ENCODE measurements around the gene PCDHGB6.

- TF ChIP-seq CREB1 (CRISPR knock-in tag; IDR thresholded peaks at IDR 0.05) = no peak
- no peak for TF ChIP-seq ETV6 (CRISPR knock-in tag; IDR thresholded peaks at IDR 0.05)
- TF ChIP-seq, protein P1, sequence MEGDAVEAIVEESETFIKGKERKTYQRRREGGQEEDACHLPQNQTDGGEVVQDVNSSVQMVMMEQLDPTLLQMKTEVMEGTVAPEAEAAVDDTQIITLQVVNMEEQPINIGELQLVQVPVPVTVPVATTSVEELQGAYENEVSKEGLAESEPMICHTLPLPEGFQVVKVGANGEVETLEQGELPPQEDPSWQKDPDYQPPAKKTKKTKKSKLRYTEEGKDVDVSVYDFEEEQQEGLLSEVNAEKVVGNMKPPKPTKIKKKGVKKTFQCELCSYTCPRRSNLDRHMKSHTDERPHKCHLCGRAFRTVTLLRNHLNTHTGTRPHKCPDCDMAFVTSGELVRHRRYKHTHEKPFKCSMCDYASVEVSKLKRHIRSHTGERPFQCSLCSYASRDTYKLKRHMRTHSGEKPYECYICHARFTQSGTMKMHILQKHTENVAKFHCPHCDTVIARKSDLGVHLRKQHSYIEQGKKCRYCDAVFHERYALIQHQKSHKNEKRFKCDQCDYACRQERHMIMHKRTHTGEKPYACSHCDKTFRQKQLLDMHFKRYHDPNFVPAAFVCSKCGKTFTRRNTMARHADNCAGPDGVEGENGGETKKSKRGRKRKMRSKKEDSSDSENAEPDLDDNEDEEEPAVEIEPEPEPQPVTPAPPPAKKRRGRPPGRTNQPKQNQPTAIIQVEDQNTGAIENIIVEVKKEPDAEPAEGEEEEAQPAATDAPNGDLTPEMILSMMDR (IDR thresholded peaks at IDR 0.05) = no peak
- no peak for TF ChIP-seq GABPB1 (CRISPR knock-in tag; IDR thresholded peaks at IDR 0.05)
- no peak for TF ChIP-seq ZNF138 (CRISPR knock-in tag; conservative IDR thresholded peaks at IDR 0.05)
- no peak for TF ChIP-seq NFE2L1 (CRISPR knock-in tag; IDR thresholded peaks at IDR 0.05)
- no peak for TF ChIP-seq NFYB (CRISPR knock-in tag; conservative IDR thresholded peaks at IDR 0.05; ENCODE audit: low read depth)
Measured at GRCh38 chr5:141409598-141410306, 1.9 kb downstream of the PCDHGB6 start.

Data from WTC11 (cell line).